ENCODE data around the gene OR10G3. TPM values are rescaled to one million over a fixed set of nuclear protein-coding genes. Genes with fewer than 3 reads are reported as not detected.

OR10G3 gene
- total RNA-seq, 2 experiments from 2014 or later, result not detected

DNA sequence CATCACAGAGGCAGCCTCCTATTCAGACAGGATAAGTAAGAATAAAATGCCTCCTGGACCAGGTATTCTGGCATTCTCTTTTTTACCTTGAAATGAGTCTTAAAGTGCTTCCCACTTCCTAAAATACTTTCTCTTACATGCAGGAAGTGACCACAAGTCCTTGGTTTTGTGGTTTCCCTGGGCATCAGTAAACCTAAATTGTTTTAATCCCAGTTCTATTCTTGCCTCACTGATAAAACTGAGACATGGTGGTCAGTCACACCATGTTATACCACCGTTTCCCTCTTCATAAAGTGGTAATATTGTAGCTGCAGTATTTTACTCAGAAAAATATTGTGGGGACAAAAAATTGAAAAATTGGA is 52.6 kb downstream of the OR10G3 start:
- H3K4me1 Mint-ChIP-seq, result peaks cover 9% of the 10 kb centered on the region

DNA sequence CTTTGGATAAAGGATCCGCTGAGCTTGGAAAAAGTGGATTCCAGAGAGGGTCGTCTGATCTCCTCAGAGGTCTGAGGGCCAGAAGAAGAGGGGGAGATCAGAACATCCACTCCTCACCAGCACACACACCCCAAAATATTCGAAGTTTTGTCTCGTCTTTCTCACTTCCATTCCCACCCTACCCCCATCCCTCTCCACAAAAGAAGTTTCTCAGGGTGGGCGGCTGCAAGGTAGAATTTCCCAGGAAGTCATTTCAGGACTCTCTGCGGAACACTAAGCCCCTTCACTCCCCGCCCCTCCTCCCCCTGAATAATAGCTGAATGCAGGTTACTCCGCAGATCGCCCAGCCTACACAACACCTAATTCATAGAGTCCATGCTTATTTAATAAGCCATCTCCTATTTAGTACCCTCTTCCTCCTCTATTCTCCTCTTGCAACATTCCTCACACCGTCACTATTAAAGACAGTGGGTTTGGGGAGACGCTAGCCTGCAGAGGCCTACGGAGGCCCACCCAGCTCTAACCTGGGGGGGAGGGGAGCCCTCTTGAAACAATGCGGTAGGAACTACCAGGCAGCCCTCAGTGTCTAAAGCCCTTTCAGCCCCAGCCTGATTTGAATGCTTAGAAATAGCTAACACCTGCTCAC is 53.1 kb downstream of the OR10G3 start:
- POLR2A ChIA-PET, result interaction anchor here (0.6 to 5.4 kb wide), 8 partner anchors 15 to 1001 kb away, joined by 3 to 48 read pairs (median 5); partner anchors contain the start of genes METTL3, RAB2B and TOX4
- Mint-ChIP-seq H3K36me3 (no peaks in the 10 kb centered on the region), H3K4me3 (peak overlapping the region; percentile 85), H3K27ac (peak overlapping the region; percentile 26), H3K4me1 (peaks cover 9% of the 10 kb centered on the region), H3K9me3 (no peaks in the 10 kb centered on the region), H3K27me3 (peaks cover 2% of the 10 kb centered on the region)
- DNase-seq, result no peak
- no peak for ATAC-seq (ENCODE audit: low read depth)

More for the DNA sequence above, 52.6 kb downstream of the OR10G3 start:
- H3K36me3 Mint-ChIP-seq, result no peaks in the 10 kb centered on the region
- peak overlapping the region; percentile 85 for H3K4me3 Mint-ChIP-seq
- no peak overlapping the region for H3K27ac Mint-ChIP-seq
- no peak for DNase-seq
- H3K9me3 Mint-ChIP-seq, result no peaks in the 10 kb centered on the region
- no peak for ATAC-seq (ENCODE audit: low read depth)
- POLR2A ChIA-PET, result interaction anchor here (0.9 to 5.4 kb wide), 2 partner anchors 16 to 72 kb away, joined by 5 to 48 read pairs; partner anchors contain the start of gene METTL3
- H3K27me3 Mint-ChIP-seq, result peaks cover 2% of the 10 kb centered on the region

GRCh38 chr14:21525962-21526671 is 53.8 kb downstream of the OR10G3 start, which contains the start of gene SALL2:
SALL2 (minus strand) TSS chr14:21526346; CDS start chr14:21526127, 219 bp downstream.
- H3K27me3 Mint-ChIP-seq, result peaks cover 3% of the 10 kb centered on the region
- peak within 1 kb of the TSS; percentile 77 for H3K27ac Mint-ChIP-seq
- H3K4me3 Mint-ChIP-seq, result peak within 1 kb of the TSS; percentile 85
- ATAC-seq (ENCODE audit: low read depth) (peak; percentile 71), DNase-seq (peak; percentile 64)
- no peaks in the 10 kb centered on the region for H3K9me3 Mint-ChIP-seq
- POLR2A ChIA-PET, result interaction anchor here (0.6 to 5.4 kb wide), 9 partner anchors 10 to 1002 kb away, joined by 3 to 48 read pairs (median 5); partner anchors contain the start of genes METTL3, RAB2B and TOX4
- H3K4me1 Mint-ChIP-seq, result peaks cover 9% of the 10 kb centered on the region
- H3K36me3 Mint-ChIP-seq, result no peaks in the 10 kb centered on the region

- Mint-ChIP-seq H3K4me3 (peak overlapping the region; percentile 85), H3K4me1 (peaks cover 9% of the 10 kb centered on the region), H3K36me3 (no peaks in the 10 kb centered on the region), H3K27me3 (peaks cover 5% of the 10 kb centered on the region), H3K9me3 (no peaks in the 10 kb centered on the region), H3K27ac (peak overlapping the region; percentile 77)
- DNase-seq (no peak), ATAC-seq (ENCODE audit: low read depth) (no peak)
- POLR2A ChIA-PET, result interaction anchor here (1.0 to 5.4 kb wide), 5 partner anchors 9 to 535 kb away, joined by 3 to 48 read pairs (median 4); partner anchors contain the start of genes METTL3, RAB2B and TOX4
These were observed 54.3 kb downstream of the OR10G3 start for GRCh38 chr14:21525571-21525961.

GRCh38 chr14:21524575-21525490 is 55.0 kb downstream of the OR10G3 start:
- no peak for ATAC-seq (ENCODE audit: low read depth)
- no peak for DNase-seq
- POLR2A ChIA-PET, result interaction anchor here (1.2 to 5.4 kb wide), 2 partner anchors 13 to 88 kb away, joined by 4 to 48 read pairs; partner anchors contain the start of gene METTL3
- Mint-ChIP-seq H3K4me1 (peaks cover 9% of the 10 kb centered on the region), H3K27me3 (peaks cover 3% of the 10 kb centered on the region), H3K36me3 (no peaks in the 10 kb centered on the region), H3K27ac (peak overlapping the region; percentile 77), H3K4me3 (peak overlapping the region; percentile 85), H3K9me3 (no peaks in the 10 kb centered on the region)

- Mint-ChIP-seq H3K4me1 (peaks cover 9% of the 10 kb centered on the region), H3K27ac (no peak overlapping the region), H3K36me3 (no peaks in the 10 kb centered on the region), H3K4me3 (no peak overlapping the region), H3K27me3 (peaks cover 9% of the 10 kb centered on the region), H3K9me3 (no peaks in the 10 kb centered on the region)
- POLR2A ChIA-PET, result interaction anchor here (5.4 kb wide), 1 partner anchor 12 kb away, joined by 48 read pairs; the partner anchor contains the start of gene METTL3
- ATAC-seq (ENCODE audit: low read depth) (no peak), DNase-seq (no peak)
These were observed 56.7 kb downstream of the OR10G3 start for GRCh38 chr14:21523203-21523602.

DNA sequence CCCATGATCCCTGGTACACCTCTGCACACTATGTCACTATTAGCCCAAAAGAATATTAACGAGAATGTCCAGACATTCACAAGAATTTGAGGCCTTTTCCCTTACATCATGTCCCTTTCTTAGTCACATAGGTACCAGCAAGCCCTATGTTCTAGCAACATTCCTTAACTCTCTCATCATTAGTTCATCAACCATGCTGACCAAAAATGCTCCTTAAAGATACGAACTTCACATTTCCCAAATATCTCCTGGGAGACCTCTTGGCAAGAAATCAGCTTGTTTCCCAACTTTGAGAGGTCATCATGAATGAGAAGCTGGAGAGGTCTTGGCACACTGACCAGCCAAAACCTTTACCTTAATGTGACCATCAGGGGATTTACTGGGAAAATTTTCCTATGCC is 58.4 kb downstream of the OR10G3 start:
- H3K4me1 Mint-ChIP-seq, result peaks cover 2% of the 10 kb centered on the region
- H3K9me3 Mint-ChIP-seq, result no peaks in the 10 kb centered on the region
- no peak for ATAC-seq (ENCODE audit: low read depth)
- H3K36me3 Mint-ChIP-seq, result no peaks in the 10 kb centered on the region
- H3K27ac Mint-ChIP-seq, result no peak overlapping the region
- no peak overlapping the region for H3K4me3 Mint-ChIP-seq
- peaks cover 9% of the 10 kb centered on the region for H3K27me3 Mint-ChIP-seq
- POLR2A ChIA-PET, result no interaction called here
- no peak for DNase-seq

- Mint-ChIP-seq H3K27ac (no peak overlapping the region), H3K4me3 (no peak overlapping the region), H3K27me3 (peaks cover 9% of the 10 kb centered on the region), H3K9me3 (no peaks in the 10 kb centered on the region), H3K4me1 (peaks cover 2% of the 10 kb centered on the region), H3K36me3 (no peaks in the 10 kb centered on the region)
- ATAC-seq (ENCODE audit: low read depth) (no peak), DNase-seq (no peak)
- POLR2A ChIA-PET, result no interaction called here
These were observed 59.1 kb downstream of the OR10G3 start for GRCh38 chr14:21520767-21521166.

DNA sequence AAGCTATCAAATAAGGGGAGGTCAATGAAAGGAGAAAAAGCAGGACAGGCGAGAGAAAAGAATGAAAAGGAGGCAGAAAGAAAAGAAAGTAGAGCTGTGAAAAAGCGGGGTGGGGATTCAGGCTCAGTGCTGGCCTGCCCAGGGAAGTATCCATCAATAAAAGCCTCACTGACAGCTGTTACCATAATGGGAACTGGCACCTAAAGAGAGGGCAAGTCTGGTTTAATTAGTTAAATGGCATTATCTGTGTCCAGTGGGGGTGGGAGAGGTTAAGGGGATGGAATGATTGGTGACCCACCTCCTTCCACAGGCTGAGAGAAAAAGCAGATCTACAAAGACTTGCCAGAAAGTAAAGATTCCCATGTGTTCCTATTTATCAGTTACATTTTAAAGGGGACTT is 61.2 kb downstream of the OR10G3 start:
- H3K4me3 Mint-ChIP-seq, result no peak overlapping the region
- no peaks in the 10 kb centered on the region for H3K4me1 Mint-ChIP-seq
- POLR2A ChIA-PET, result no interaction called here
- no peaks in the 10 kb centered on the region for H3K9me3 Mint-ChIP-seq
- no peak for ATAC-seq (ENCODE audit: low read depth)
- H3K27ac Mint-ChIP-seq, result no peak overlapping the region
- peaks cover 14% of the 10 kb centered on the region for H3K27me3 Mint-ChIP-seq
- no peak for DNase-seq
- H3K36me3 Mint-ChIP-seq, result no peaks in the 10 kb centered on the region

Other genes starting within 250 kb of the OR10G3 start
- 100 to 1,000 TPM; 119 to 121 TPM for gene SUPT16H, start 196.1 kb downstream of the OR10G3 start, total RNA-seq
- gene CHD8, start 124.0 kb downstream of the OR10G3 start, total RNA-seq, result 100 to 1,000 TPM; 128 to 133 TPM
- gene RAB2B, start 103.1 kb downstream of the OR10G3 start, total RNA-seq, result 10 to 100 TPM; 27.3 to 27.5 TPM
- gene TOX4, start 102.9 kb downstream of the OR10G3 start, total RNA-seq, result 10 to 100 TPM; 76.7 to 79.7 TPM
- gene METTL3, start 68.7 kb downstream of the OR10G3 start, total RNA-seq, result 10 to 100 TPM; 89.2 to 90.9 TPM
- gene SALL2, start 53.7 kb downstream of the OR10G3 start, total RNA-seq, result 1 to 10 TPM; 4.0 to 4.4 TPM
- gene OR10G2, start 54.9 kb upstream of the OR10G3 start, total RNA-seq, result not detected
- not detected for gene OR4E2, start 73.8 kb upstream of the OR10G3 start, total RNA-seq
- gene OR4E1, start 93.7 kb upstream of the OR10G3 start, total RNA-seq, result under 1 TPM in 1 of 2 experiments, not detected in 1; 0.11 TPM